ENCODE measurements around the gene IFT80. TPM values are rescaled to one million over a fixed set of nuclear protein-coding genes. Genes with fewer than 3 reads are reported as not detected.
A peak's percentile ranks its signal among the peaks of the same experiment; 100 is the strongest.

Gene IFT80
- polyA plus RNA-seq, 3 donors = 52.4 to 67.3 (median 61.8) TPM

GRCh38 chr3:160226026-160226907 lies 172.8 kb downstream of the IFT80 start:
- DNase-seq (ENCODE audit: extremely low read depth in 1 of 11, low read depth in 9 of 11, low spot score in 4 of 11) = peak in 3 of 11 donors; percentile 7 to 15 (median 14)

GRCh38 chr3:160225176-160226025 lies 173.6 kb downstream of the IFT80 start, which contains the start of gene C3orf80:
Gene C3orf80, plus strand, starts transcription at chr3:160225422. Its CDS starts 214 bp downstream, at chr3:160225636.
- peak in 8 of 11 donors; percentile 38 to 57 (median 42) for DNase-seq (ENCODE audit: extremely low read depth in 1 of 11, low read depth in 9 of 11, low spot score in 4 of 11)

- DNase-seq (ENCODE audit: extremely low read depth in 1 of 11, low read depth in 9 of 11, low spot score in 4 of 11) = no peak
Measured at GRCh38 chr3:160224811-160225175, 174.2 kb downstream of the IFT80 start.

GRCh38 chr3:160224256-160224655 lies 174.8 kb downstream of the IFT80 start:
- peak in 2 of 11 donors; percentile 2 to 3 for DNase-seq (ENCODE audit: extremely low read depth in 1 of 11, low read depth in 9 of 11, low spot score in 4 of 11)

GRCh38 chr3:160221019-160221418 lies 178.0 kb downstream of the IFT80 start:
- DNase-seq (ENCODE audit: extremely low read depth in 1 of 11, low read depth in 9 of 11, low spot score in 4 of 11) = no peak

GRCh38 chr3:160220038-160220437 lies 179.0 kb downstream of the IFT80 start:
- no peak for DNase-seq (ENCODE audit: extremely low read depth in 1 of 11, low read depth in 9 of 11, low spot score in 4 of 11)

GRCh38 chr3:160218136-160218535 lies 180.9 kb downstream of the IFT80 start:
- DNase-seq (ENCODE audit: extremely low read depth in 1 of 11, low read depth in 9 of 11, low spot score in 4 of 11) = no peak

- DNase-seq (ENCODE audit: extremely low read depth in 1 of 11, low read depth in 9 of 11, low spot score in 4 of 11) = no peak
Measured at GRCh38 chr3:160217675-160218074, 181.3 kb downstream of the IFT80 start.

GRCh38 chr3:160213191-160213590 lies 185.8 kb downstream of the IFT80 start:
- no peak for DNase-seq (ENCODE audit: extremely low read depth in 1 of 11, low read depth in 9 of 11, low spot score in 4 of 11)

- DNase-seq (ENCODE audit: extremely low read depth in 1 of 11, low read depth in 9 of 11, low spot score in 4 of 11) = no peak
Measured at GRCh38 chr3:160210799-160211221, 188.2 kb downstream of the IFT80 start.

- no peak for DNase-seq (ENCODE audit: extremely low read depth in 1 of 11, low read depth in 9 of 11, low spot score in 4 of 11)
Measured at GRCh38 chr3:160210341-160210740, 188.7 kb downstream of the IFT80 start.

Other genes with a start within 250 kb of the IFT80 start
- under 1 TPM; 0.30 to 0.39 (median 0.32) TPM for gene C3orf80, start 173.8 kb downstream of the IFT80 start, polyA plus RNA-seq (ENCODE audit: insufficient read length in 3 of 3)
- 100 to 1,000 TPM in 2 of 3 donors, 10 to 100 TPM in 1; 92.2 to 146 (median 101) TPM for gene SMC4, start 425 bp upstream of the IFT80 start, polyA plus RNA-seq (ENCODE audit: insufficient read length in 3 of 3)
- 10 to 100 TPM; 18.8 to 21.6 (median 20.7) TPM for gene TRIM59, start 50.6 kb upstream of the IFT80 start, polyA plus RNA-seq (ENCODE audit: insufficient read length in 3 of 3)
- gene KPNA4, start 166.3 kb upstream of the IFT80 start, polyA plus RNA-seq (ENCODE audit: insufficient read length in 3 of 3) = 10 to 100 TPM; 57.4 to 88.8 (median 80.7) TPM

Data from renal cortex interstitium (tissue), 11 donors.